HG03159 (cell line): ENCODE data around the gene MARCHF6.

Experiments used
- ATAC-seq: cut with Tn5 transposase; IDR thresholded peaks from one replicate; pipeline ENCODE4 v1.9.1; 2021; ENCODE audit warnings: mild to moderate bottlenecking, moderate library complexity; ENCODE audit not compliant: unreplicated experiment

MARCHF6 gene

DNA sequence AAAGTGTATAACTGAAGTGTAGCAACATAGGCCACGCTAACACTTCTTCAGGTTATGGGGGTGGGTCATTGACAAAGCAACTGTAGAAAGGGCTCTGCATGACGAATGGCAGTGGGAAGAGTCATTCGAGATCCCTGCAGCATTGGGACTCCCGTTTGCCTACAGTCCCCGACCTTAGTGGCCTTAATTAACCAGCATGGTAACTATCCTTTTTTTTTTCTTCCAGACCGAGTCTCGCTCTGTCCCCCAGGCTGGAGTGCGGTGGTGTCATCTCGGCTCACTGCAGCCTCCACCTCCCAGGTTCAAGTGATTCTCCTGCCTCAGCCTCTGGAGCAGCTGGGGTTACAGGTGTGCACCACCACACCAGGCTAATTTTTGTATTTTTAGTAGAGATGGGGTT, 31.6 kb upstream of the MARCHF6 start:
- no peak for ATAC-seq

DNA sequence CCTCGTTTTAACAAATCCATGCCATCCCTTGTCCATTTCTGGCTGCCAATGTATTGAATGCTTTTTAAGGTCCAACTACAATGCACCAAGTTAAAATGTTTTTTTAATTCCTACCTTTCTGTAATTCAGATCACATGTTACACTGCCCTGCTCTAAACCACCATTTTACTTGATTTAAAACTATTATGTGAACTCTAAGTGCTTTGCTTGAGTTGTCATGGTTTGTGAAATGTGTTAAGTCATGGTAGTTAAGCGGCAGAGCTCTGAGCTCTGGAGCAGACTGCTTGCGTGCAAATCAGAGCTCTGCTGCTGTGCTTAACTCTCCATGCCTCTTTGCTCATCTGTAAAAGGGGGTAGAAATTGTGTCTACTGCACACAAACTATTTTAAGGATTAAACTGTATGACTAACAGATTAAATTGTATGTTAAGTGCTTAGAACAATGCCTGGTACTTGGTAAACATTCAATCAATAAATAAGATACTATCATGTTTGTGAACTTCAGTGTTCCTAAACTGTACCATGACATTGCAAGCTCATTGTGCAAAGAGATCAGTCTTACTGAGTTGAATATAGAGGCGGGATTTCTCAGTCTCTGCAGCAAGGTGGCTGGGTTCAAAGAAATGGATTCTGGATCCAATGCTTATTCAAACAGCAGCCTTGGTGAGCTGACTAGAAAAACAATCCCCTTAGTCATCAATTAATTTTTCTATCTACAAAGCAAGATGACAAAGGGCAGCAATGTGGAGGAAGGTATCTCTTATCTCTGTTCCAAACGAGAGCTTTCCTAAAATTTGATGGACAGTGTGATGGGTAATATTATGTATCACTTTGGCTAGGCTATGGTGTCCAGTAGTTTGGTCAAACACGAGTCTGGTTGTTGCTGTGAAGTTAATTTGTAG, 29.7 kb upstream of the MARCHF6 start:
- ATAC-seq = no peak

DNA sequence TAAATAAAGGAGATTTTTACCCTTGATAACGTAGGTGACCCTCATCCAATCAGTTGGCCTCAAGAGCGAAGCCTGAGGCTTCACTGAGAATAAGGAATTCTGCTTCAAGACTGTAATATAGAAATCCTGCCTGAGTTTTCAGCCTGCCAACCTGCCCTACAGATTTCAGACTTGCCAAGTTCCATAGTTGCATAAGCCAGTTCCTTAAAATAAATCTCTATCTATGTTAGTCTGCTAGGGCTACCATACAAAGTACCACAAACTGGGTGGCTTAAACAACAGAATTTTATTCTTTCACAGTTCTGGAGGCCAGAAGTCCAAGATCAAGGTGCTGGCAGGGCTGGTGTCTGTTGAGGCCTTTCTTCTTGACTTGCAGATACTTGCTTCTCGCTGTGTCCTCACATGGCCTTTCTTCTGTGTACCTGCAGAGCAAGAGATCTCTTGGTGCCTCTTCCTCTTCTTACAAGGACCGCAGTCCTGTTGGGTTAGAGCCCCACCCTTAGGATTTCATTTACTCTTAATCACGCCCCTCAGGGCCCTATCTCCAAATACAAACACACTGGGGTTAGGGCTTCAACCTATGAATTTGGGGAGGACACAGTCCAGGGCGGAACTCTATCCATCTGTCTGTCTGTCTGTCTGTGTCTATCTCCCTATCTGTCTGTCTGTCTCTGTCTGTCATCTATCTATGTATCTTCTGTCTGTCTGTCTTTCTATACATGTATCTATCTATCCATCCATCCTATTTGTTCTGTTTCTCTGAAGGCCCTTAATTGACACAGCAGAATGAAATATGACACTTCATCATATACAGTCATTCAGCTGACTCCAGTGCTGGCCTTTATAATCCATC, 28.8 kb upstream of the MARCHF6 start:
- ATAC-seq = no peak

DNA sequence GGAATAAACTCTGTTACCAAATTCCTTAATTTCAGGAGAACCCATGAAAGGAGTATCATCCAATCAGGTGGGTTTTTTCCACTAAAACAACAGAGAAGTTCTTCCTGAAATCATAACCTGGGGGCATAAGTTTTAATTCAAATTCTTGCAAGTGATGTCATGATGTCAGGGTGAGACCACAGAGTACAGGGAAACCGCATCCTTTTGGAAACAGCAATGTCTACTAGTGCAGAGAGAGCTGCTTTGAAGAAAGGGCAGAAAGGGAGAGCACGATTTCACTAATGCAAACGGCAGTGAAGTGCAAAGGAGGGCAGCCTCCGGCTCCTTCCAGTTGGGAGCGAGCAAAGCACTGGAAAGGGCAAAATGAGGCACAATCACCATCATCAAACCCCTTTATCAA, 25.2 kb upstream of the MARCHF6 start:
- no peak for ATAC-seq

DNA sequence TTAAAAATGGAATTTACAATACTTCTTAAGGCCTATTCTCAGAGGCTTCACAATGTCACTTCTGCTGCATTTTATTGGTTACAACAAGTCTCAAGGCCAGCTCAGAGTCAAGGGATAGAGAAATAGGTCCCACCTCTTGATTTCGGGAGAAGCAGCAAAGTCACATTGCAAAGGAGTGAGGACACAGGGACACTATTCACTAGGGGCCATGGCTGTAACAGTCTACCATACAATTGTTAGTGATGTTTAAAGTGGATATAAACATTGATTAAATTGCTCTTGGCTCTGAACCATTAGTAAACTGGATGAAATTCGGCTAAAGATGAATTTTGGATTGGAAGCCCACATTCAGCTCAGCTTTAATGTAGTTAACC, 24.1 kb upstream of the MARCHF6 start:
- ATAC-seq = no peak

DNA sequence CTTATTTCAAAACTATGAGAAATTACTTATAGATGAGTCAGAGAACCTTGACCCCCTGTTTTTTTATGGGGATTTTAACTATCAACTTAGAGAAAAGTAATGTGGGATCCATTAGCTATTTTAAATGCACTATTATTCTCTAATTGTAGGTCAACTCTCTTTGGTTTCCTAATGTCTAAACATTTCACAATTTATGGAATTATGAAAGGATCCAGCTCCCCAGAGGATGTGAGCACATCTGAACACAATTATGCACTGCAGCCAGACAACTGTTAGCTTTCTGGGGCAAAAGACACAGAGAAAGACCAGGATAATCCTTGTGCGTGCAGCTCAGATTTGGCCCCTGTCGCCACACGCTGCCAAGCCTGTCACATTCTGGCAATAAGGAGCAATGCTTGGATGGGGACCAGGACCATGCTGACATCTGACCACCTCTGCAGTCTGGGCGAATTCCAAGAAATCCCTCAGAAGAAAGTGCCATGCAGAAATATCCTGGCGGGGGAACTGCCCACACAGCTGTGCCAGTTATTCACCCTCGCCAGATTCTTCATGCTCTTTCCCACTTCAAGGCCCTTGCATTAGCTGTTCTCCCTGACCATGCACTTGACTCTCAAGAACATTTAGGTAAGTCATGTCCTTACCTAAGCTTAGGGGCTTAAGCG, 23.5 kb upstream of the MARCHF6 start:
- no peak for ATAC-seq

DNA sequence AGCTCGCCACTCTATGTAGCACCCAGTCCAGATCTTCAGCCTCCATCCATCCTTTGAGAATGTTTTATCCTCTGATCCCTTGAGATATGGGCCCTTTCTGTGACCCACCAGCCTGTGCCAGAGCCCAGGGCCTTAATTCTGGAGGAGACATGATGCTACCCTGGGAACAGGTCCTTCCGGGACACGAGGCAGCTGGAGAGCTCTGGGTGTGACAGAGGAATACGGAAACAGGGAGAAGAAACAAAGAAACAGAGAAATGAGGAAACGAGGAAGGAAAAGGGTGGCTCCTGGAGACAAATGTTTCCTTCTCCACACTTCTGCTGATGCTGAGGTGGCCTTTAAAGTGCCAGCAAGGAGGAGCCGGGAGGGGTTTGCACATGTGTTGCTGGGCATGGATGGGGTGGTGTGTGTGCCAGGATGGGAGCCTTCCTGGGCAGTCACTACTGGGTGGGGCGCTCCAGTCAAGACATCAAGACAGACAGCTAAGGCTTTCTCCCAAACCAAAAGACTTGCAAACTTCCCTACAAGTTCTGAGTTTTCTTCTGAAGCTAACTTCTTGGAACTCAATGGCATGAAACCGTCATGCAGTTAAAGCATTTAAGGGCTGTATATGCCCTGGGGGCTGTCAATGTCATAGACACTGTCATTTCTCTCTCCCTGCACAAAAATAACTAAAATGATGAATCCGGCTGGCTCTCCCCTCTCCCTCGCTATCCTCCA, 22.8 kb upstream of the MARCHF6 start:
- ATAC-seq = no peak

DNA sequence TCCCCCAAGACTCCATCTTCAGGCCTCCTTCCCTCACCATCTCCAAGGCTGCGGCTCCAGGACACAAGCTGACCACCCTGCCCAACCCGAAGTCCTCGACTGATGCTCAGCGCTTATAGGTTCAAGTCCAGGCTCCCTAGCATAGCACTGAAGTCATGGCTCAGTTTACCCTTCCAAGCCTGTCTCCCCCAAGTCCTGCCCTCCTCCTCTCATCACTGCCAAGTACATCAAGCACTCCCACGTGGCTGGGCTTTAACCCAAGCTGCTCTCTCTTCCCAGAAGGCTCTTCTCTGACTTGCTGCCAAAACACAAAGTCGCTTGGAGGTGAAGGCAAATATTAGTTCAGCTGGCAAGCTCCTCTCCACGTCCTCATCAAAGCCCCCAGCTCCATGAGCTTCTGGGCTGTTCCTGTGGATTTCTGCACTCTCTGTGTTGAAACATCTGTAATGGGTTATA, 22.1 kb upstream of the MARCHF6 start:
- no peak for ATAC-seq

DNA sequence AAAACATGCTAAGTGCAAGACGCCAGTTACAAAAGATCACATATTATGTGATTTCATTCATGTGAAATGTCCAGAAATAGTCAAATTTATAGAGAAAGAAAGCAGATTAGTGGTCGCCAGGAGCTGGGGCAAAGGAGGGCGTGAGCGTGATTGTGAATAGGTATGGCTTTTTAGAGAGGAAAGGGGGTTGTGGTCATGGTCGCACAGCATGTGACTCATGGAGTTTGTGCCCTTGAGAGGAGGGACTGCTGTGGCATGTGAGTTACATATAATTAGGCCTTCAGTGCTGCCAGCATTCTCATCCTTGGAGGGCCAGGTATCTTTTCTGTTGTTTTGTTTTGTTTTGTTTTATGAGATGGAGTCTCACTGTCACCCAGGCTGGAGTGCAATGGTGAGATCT, 21.2 kb upstream of the MARCHF6 start:
- ATAC-seq = no peak

DNA sequence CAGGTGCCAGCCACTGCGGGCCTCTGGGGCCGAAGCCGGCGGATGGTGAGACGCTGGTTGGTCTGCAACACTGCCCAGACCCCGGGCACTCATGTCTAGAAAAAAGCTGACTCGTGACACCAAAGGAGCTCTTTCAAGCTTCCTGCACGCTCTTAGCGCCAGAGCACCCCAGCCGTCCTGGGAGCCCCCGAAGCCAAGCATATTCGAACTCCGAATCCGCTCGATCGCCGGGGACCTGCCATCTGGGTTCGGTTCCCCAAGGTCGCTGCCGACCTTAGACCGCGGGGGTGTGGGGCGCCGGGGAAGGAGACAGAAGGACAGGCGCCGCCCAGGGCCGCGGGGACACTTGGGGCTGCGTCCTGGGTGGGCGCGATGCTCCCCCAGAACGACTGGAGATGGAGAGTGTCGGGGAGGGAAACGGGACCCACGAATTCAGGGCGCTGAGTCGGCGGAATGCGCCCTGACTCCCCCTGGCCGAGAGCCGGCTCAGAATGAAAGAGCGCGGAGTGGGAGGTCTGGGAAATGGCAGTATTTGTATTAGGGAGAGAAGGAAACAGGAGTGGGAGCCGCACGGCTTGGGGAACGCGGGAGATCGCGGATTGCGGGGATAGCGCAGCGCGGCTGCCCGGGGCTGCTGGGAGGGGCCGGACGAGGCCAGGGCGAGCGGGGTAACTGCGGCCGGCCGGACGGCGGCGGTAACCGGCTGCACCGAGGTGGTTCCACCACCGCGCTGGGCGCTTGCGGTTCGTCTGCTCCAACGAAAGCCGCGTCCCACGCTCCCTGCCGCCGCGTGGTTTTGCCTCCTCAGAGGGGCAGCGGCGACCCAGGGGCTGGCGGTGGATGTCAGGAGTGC, 20.1 kb upstream of the MARCHF6 start:
- ATAC-seq = peak; percentile 55

DNA sequence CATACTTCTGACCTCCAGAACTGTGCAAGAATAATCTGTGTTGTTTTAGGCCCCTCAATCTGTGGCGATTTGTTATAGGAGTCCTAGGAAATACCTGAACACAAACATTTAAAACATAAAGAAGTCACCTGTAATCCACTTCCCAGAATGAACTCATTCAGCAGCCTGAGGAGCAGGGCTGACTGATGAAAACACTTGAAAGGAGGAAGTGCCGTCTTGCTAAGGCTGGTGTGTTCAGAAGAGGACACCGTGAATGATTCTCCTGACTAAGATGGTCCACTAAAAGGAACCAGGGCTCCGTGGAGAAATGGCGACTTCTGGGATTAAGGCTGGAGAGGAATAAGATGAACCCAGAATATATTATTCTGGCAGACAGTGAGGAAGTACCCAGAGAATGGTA, 18.7 kb upstream of the MARCHF6 start:
- no peak for ATAC-seq

DNA sequence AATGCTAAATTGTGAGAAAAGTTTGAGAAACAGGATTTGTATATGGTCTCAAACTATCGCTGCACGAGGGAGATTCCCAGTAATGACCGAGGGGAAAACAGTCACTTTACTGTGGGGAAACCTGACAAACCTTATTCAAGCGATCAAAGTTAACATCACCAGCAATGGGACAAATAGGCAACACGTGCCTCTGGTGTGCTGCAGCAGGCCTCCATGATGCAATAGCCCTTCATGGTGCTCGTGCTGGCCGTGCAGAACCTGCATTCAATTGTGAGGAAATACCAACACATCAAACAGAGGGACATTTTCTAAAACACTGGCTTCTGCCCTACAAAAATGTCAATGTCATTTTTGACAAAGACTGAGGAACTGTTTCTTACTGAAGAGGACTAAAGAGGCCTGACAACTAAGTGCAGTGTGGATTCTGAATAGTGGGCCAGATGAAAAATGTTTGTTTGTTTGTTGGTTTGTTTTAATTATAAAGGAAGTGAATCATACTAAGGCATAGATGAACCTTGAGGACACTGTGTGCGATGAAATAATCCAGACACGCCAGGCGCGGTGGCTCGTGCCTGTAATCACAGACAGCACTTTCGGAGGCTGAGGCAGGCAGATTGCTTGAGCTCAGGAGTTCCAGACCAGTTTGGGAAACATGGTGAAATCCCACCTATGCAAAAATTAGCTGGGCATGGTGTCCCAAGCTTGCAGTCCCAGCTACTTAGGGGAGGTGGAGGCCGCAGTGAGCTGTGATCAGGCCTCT, 17.6 kb upstream of the MARCHF6 start:
- ATAC-seq = no peak

DNA sequence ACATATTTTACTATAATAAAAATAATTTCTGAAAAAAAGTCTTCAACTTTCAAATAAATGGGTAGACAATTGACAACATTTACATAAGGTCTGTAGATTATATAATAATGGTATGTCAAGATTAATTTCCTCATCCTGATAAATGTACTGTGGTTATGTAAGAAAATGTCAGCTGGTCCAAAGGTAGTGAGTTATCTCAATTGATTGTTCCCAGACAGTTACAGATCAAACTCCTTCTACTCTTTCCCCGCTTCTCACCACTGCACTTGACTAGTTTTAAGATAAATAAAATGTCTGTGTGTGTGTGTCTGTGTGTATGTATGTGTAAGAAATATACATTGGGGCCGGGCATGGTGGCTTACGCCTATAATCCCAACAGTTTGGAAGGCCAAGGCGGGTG, 16.4 kb upstream of the MARCHF6 start:
- ATAC-seq = no peak

DNA sequence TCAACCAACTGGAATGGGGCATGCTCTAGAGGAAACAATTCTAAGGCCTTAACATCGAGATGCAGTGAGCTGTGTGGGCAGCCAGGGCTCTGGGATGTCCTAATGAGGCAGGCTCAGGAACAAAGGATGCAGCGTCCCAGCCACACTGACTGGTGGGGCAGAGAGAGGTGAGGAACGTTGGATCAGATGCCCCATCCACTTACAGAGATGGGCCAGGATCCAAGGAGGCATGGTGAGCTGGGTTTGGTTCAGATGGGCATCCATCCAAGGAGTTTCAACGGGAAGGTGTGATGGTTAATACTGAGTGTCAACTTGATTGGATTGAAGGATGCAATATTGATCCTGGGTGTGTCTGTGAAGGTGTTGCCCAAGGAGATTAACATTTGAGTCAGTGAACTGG, 15.5 kb upstream of the MARCHF6 start:
- ATAC-seq = no peak

DNA sequence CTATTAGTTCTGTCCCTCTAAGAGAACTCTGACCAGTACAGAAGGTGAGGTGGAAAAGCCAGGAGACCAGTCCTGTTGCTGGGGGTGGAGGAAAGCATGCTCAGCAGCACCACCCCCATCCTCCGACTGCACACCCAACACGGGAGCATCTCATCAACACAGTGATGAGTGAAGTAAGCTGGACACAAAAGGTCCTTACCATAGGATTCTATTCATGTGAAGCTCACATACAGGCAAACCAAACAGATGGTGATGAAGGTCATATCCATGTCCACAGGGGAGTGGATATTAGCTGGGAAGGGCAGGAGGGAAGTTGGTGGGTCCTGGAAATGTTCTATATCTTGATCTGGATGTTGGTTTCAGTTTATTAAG, 14.8 kb upstream of the MARCHF6 start:
- no peak for ATAC-seq

DNA sequence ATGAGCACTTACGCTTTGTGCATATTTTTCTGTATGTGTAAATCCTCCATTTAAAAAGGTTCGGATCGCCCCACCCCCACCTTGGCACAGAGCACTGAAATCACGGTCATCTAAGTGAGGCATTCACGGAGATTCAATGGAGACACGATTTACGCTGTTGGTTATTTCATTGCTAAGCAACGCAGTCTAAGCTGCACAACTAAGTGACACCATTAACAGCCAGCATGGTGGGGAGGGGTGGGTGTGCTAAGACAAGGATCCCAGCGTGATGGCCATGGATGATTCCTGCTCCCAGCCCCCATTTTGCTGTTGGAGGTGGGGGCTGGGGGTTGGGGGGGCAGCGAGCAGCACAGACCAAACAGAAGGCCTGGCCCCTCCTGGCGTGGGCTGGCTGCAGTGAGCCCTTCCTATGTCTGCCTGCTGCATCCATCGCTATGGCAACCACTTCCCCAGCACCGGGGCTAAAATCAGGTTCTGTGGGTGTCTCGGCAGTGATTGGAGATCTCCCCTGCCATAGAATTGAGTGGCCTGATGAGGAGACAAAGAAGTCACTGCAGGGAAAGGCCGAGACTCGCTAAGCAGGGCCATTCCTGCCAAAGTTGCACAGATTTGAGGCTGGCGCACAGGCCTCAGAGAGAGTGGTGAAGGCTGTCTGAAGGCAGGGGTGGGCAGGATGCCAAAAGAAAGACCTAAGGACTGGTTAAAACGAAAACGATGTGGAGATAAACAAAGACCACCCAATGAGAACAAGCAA, 14.3 kb upstream of the MARCHF6 start:
- no peak for ATAC-seq

DNA sequence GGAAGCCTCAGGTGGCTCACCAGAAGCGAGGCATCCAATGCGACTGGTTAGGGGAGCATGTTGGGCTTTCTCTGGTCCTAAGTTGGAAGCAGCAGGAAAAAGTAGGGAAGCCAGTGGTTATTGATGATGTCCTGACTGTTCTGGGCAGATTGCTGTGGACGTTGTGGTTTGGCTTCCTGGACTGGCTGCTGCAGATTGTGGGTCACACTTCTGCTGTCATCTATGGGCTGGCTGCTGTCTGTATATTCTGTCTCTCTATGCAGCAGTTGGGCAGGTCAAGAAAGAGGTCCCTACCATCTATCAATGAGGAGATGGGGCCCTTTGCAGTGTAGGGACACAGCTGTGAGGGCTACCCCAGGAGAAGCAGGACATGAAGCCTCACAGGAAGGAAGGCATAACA, 13.5 kb upstream of the MARCHF6 start:
- no peak for ATAC-seq

DNA sequence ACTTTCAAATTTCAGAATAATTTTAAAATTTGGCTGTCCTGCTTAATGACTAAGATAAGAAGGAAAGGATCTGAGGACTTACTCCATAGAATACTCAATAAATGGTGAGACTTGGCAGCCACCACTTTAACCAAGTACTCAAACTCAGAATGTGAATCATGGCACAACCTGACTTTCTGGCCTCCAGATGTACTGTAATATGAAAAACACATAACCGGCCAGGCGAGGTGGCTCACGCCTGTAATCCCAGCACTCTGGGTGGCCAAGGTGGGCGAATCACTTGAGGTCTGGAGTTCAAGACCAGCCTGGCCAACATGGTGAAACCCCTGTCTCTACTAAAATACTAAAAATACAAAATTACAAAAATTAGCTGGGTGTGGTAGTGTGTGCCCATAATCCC, 10.0 kb upstream of the MARCHF6 start:
- ATAC-seq = no peak
